ENCODE results near the gene PLCB2.

Gene PLCB2

GRCh38 chr15:40247406-40247971 lies 60.2 kb downstream of the PLCB2 start:
- no peak for DNase-seq

- no peak for DNase-seq
These were observed 61.0 kb downstream of the PLCB2 start for GRCh38 chr15:40246496-40247280.

GRCh38 chr15:40245666-40246450 lies 61.9 kb downstream of the PLCB2 start:
- no peak for DNase-seq

- no peak for DNase-seq
These were observed 62.7 kb downstream of the PLCB2 start for GRCh38 chr15:40244961-40245523.

- DNase-seq = no peak
These were observed 64.5 kb downstream of the PLCB2 start for GRCh38 chr15:40243126-40243810.

- DNase-seq = no peak
These were observed 65.1 kb downstream of the PLCB2 start for GRCh38 chr15:40242601-40243000.

- no peak for DNase-seq
These were observed 65.5 kb downstream of the PLCB2 start for GRCh38 chr15:40242213-40242599.

- DNase-seq = no peak
These were observed 66.2 kb downstream of the PLCB2 start for GRCh38 chr15:40241269-40242212.

- DNase-seq = no peak
These were observed 67.0 kb downstream of the PLCB2 start for GRCh38 chr15:40240619-40241221.

- DNase-seq = no peak
These were observed 67.8 kb downstream of the PLCB2 start for GRCh38 chr15:40239693-40240618.

- DNase-seq = no peak
These were observed 68.4 kb downstream of the PLCB2 start for GRCh38 chr15:40239404-40239692.

- peak; percentile 36 for DNase-seq
These were observed 69.0 kb downstream of the PLCB2 start, which contains the start of gene PAK6 for GRCh38 chr15:40238532-40239403. PAK6 (plus strand) TSS chr15:40239063; CDS start chr15:40264786, 25,723 bp downstream.

Measured in fibroblast of skin of right quadriceps (primary cell).